ENCODE results near the gene TULP3.

DNA sequence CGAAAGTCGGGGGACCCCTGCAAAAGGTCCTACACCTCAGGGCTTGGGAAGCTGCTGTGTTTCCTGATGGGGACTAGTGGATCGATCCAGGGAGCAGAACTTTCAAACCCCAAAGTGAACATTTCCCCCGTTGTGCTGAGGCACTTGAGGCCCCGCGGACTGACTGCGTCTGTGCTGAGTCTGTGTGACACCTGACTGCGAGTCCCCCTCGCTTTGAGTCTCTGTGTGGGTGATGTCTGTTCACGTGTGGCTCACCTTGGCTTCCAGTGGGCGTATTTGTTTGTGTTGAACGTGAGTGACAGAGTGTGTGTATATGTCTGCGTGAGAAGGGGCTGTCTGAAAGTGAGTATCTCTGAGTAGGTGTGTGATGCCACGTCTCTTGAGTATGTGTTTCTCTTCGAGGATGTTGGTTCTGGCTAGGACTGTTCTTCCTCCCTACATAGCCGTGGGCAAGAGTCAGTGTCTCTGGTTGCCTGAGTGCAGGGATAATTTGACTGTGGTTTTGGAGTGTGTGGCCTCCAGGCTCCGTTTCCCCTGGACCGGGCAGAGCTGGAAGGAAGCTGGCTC, 69.8 kb downstream of the TULP3 start:
- TF ChIP-seq GABPA (IDR thresholded peaks at IDR 0.05; ENCODE audit: low read depth), result no peak
- TF ChIP-seq, protein P1, sequence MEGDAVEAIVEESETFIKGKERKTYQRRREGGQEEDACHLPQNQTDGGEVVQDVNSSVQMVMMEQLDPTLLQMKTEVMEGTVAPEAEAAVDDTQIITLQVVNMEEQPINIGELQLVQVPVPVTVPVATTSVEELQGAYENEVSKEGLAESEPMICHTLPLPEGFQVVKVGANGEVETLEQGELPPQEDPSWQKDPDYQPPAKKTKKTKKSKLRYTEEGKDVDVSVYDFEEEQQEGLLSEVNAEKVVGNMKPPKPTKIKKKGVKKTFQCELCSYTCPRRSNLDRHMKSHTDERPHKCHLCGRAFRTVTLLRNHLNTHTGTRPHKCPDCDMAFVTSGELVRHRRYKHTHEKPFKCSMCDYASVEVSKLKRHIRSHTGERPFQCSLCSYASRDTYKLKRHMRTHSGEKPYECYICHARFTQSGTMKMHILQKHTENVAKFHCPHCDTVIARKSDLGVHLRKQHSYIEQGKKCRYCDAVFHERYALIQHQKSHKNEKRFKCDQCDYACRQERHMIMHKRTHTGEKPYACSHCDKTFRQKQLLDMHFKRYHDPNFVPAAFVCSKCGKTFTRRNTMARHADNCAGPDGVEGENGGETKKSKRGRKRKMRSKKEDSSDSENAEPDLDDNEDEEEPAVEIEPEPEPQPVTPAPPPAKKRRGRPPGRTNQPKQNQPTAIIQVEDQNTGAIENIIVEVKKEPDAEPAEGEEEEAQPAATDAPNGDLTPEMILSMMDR (IDR thresholded peaks at IDR 0.05; ENCODE audit: insufficient read depth, low read length), result no peak
- no peak for TF ChIP-seq POLR2AphosphoS5 (IDR thresholded peaks at IDR 0.05; ENCODE audit: low read depth)
- no peak for TF ChIP-seq REST (IDR thresholded peaks at IDR 0.05; ENCODE audit: insufficient replicate concordance, low read depth)
